GM23248 (cell line): Measurements from ENCODE around the gene CDC16. TPM values are rescaled to one million over a fixed set of nuclear protein-coding genes. Genes with fewer than 3 reads are reported as not detected.
A peak's percentile ranks its signal among the peaks of the same experiment; 100 is the strongest.

ENCODE experiments used
- DNase-seq: peaks from one replicate; pipeline ENCODE4 v3.0.0-alpha.2; 2015
- H2AFZ ChIP-seq: fragments of 200-600 bp; sonication (generic); 2 replicates; pipeline ENCODE4 v1.6.1; 2016; ENCODE audit warnings: antibody characterized with exemption
- H3F3A ChIP-seq: fragments of 200-600 bp; sonication (generic); 2 replicates; pipeline ENCODE4 v1.6.1; 2016; ENCODE audit warnings: mild to moderate bottlenecking, antibody characterized with exemption, mixed run types; ENCODE audit not compliant: insufficient read depth
- H3K27ac ChIP-seq: fragments of 200-600 bp; sonication (generic); 2 replicates; pipeline ENCODE4 v1.5.1; 2016; ENCODE audit warnings: mild to moderate bottlenecking
- H3K27me3 ChIP-seq: fragments of 200-600 bp; sonication (generic); replicated peaks from 2 replicates; pipeline ENCODE4 v1.6.1; 2016; ENCODE audit warnings: mild to moderate bottlenecking; ENCODE audit not compliant: insufficient read depth
- H3K36me3 ChIP-seq: fragments of 200-600 bp; sonication (generic); 2 replicates; pipeline ENCODE4 v1.6.1; 2016; ENCODE audit warnings: low read depth, mild to moderate bottlenecking
- H3K4me1 ChIP-seq: fragments of 200-600 bp; sonication (generic); 2 replicates; pipeline ENCODE4 v1.6.1; 2016; ENCODE audit warnings: mild to moderate bottlenecking; ENCODE audit not compliant: insufficient read depth
- H3K4me2 ChIP-seq: fragments of 200-600 bp; sonication (generic); one replicate; pipeline ENCODE4 v1.6.1; 2016; ENCODE audit warnings: mild to moderate bottlenecking; ENCODE audit not compliant: unreplicated experiment
- H3K4me3 ChIP-seq: fragments of 200-600 bp; sonication (generic); 2 replicates; pipeline ENCODE4 v1.5.1; 2016; ENCODE audit warnings: mild to moderate bottlenecking
- H3K79me2 ChIP-seq: fragments of 200-600 bp; sonication (generic); 2 replicates; pipeline ENCODE4 v1.6.1; 2016; ENCODE audit warnings: mild to moderate bottlenecking; ENCODE audit not compliant: insufficient read depth
- H3K9ac ChIP-seq: fragments of 200-600 bp; sonication (generic); 2 replicates; pipeline ENCODE4 v1.6.1; 2016; ENCODE audit warnings: mild to moderate bottlenecking
- H3K9me2 ChIP-seq: fragments of 200-600 bp; sonication (generic); 2 replicates; pipeline ENCODE4 v1.6.1; 2016; ENCODE audit warnings: mixed run types, mild to moderate bottlenecking, moderate library complexity; ENCODE audit not compliant: insufficient read depth
- H3K9me3 ChIP-seq: fragments of 200-600 bp; sonication (generic); one replicate; pipeline ENCODE4 v1.6.1; 2017; ENCODE audit warnings: low read depth
- H4K20me1 ChIP-seq: fragments of 200-600 bp; sonication (generic); 2 replicates; pipeline ENCODE4 v1.6.0; 2016; ENCODE audit not compliant: insufficient read depth
- EZH2 ChIP-seq: fragments of 200-600 bp; sonication (generic); IDR thresholded peaks from 2 replicates; pipeline ENCODE4 v1.6.1; 2018; ENCODE audit warnings: antibody characterized with exemption, mild to moderate bottlenecking; ENCODE audit not compliant: insufficient read depth, poor library complexity, severe bottlenecking
- EZH2phosphoT487 ChIP-seq: fragments of 200-600 bp; sonication (generic); IDR thresholded peaks from 2 replicates; pipeline ENCODE4 v1.6.1; 2018; ENCODE audit warnings: antibody characterized with exemption, moderate library complexity, mild to moderate bottlenecking, low read depth; ENCODE audit not compliant: insufficient read depth
- WGBS, 2 experiments: methylation state at CpG; one replicate each; pipeline ENCODE4 v1.1.6; 2015 to 2017; ENCODE audit warnings: low lambda C conversion rate in 2 of 2, low coverage in 1 of 2; ENCODE audit errors: missing lambda C conversion rate in 2 of 2; 5-methylcytosine and 5-hydroxymethylcytosine counted together
- in situ Hi-C: fragments of 300-500 bp; cut with MboI; formaldehyde crosslinking; loops from 2 replicates; pipeline ENCODE4 v1.15.0; 2020
- polyA plus RNA-seq: library from polyadenylated mRNA; unstranded; fragments of >200 nt; fragmentation: Nextera tagmentation; extraction: Ambion mirVana; gene quantifications from 2 replicates; pipeline ENCODE4 v1.2.1, GENCODE V29; 2016
- total RNA-seq: library from RNA; depleted of rRNA; stranded (reverse); fragments of >200 nt; shearing (Covaris generic); gene quantifications from 2 replicates; pipeline ENCODE4 v1.2.3, GENCODE V29; 2014

Gene CDC16
- total and polyA plus RNA-seq, 2 experiments from 2014 or later: 60.2 to 80.0 TPM

DNA sequence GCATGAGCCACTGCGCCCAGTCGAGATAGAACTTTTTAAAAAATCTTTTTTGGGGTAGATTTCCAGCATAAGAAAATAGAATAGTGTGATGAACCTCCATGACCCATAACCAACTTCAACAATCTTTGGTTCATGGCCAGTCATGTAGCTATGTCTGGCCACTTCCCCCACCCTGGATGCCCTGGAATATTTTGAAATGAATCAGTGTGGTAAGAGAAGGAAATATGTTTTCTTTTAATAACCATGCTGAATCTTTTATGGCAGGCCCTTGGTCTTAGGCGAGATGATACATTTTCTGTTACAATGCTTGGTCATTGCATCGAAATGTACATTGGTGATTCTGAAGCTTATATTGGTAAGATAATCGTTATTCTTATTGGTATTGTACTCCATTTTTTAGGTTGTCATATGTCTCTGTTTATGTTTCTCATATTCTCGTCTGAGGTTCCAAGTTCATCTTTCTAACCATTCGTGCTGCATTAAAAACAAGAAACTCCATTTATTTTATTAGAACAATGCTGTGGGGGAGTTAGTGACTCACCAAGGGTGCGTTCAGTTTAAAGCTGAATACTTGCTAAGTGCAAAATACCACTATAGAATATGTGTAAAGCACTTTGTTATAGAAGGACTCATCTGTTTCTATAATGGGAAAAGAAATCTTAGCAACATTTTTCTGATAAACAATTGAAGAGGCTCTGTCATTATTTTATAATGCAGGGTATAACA, 30.4 kb downstream of the CDC16 start:
- Histone ChIP-seq H3K4me3 (peak overlapping the region; percentile 2; the same call in 1 of the 2 replicates), H3K9me3 (no peaks in the 10 kb centered on the region), H3K36me3 (peaks cover 71% of the 10 kb centered on the region), H3K9ac (no peak overlapping the region), H4K20me1 (no peaks in the 10 kb centered on the region), H3K27ac (peak overlapping the region; percentile 66), H3F3A (peaks cover 61% of the 10 kb centered on the region), H2AFZ (no peak overlapping the region), H3K27me3 (no peaks in the 10 kb centered on the region), H3K4me1 (peaks cover 26% of the 10 kb centered on the region), H3K79me2 (peaks cover 26% of the 10 kb centered on the region; the same call in 1 of the 2 replicates), H3K9me2 (no peaks in the 10 kb centered on the region), H3K4me2 (peak overlapping the region; percentile 51)
- in situ Hi-C loops: no loop called here
- WGBS, 2 experiments: 60 to 61% methylated on average over 8 of the region's 8 CpGs
- TF ChIP-seq EZH2phosphoT487: no peak
- peak; percentile 81 for DNase-seq

DNA sequence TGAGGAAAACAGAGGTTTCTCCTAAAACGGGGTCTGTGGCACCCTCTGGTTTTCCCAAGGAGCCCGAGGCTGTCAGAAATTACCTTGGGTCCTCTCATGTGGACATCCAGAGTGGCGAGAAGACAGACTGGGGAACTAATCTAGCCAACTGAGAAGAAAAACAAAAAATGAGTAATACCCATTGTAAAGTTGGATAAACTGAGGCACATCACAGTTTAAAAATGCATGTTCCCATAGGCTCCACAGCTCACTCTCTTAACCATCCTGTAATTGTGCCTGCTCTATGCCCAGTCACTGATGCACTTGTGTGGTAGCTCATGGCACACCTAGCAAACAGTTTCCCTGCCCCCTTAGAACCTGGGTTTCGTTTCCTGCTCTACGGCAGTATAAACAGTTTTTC, 31.5 kb downstream of the CDC16 start:
- in situ Hi-C loops: no loop called here
- Histone ChIP-seq H3K27ac (peak overlapping the region; percentile 66), H4K20me1 (no peaks in the 10 kb centered on the region), H3K9me2 (no peaks in the 10 kb centered on the region), H2AFZ (no peak overlapping the region), H3K9me3 (no peaks in the 10 kb centered on the region), H3F3A (peaks cover 49% of the 10 kb centered on the region), H3K79me2 (peaks cover 26% of the 10 kb centered on the region; the same call in 1 of the 2 replicates), H3K4me2 (peak overlapping the region; percentile 11), H3K4me1 (peaks cover 26% of the 10 kb centered on the region), H3K27me3 (no peaks in the 10 kb centered on the region), H3K36me3 (peaks cover 66% of the 10 kb centered on the region), H3K9ac (no peak overlapping the region), H3K4me3 (no peak overlapping the region)
- TF ChIP-seq EZH2phosphoT487 (no peak), EZH2 (no peak)
- WGBS, 2 experiments: 96 to 97% methylated on average over 5 of the region's 5 CpGs
- no peak for DNase-seq

GRCh38 chr13:114268344-114269280, 33.9 kb downstream of the CDC16 start:
- Histone ChIP-seq H3K27ac (no peak overlapping the region), H3K4me1 (peaks cover 26% of the 10 kb centered on the region), H3K36me3 (peaks cover 73% of the 10 kb centered on the region), H3K4me3 (no peak overlapping the region), H3K9ac (no peak overlapping the region), H4K20me1 (no peaks in the 10 kb centered on the region), H3K9me2 (no peaks in the 10 kb centered on the region), H3F3A (peaks cover 29% of the 10 kb centered on the region), H2AFZ (no peak overlapping the region), H3K9me3 (no peaks in the 10 kb centered on the region), H3K27me3 (no peaks in the 10 kb centered on the region), H3K79me2 (peaks cover 32% of the 10 kb centered on the region; the same call in 1 of the 2 replicates), H3K4me2 (no peak overlapping the region)
- DNase-seq: no peak
- TF ChIP-seq EZH2: no peak
- WGBS, 2 experiments: 97 to 99% methylated on average over 6 of the region's 6 CpGs
- in situ Hi-C loops: no loop called here

GRCh38 chr13:114269281-114269770, 34.6 kb downstream of the CDC16 start:
- Histone ChIP-seq H3K27me3 (no peaks in the 10 kb centered on the region), H3K9me3 (no peaks in the 10 kb centered on the region)

More at GRCh38 chr13:114269281-114269770, 34.6 kb downstream of the CDC16 start:
- Histone ChIP-seq H3F3A (peaks cover 26% of the 10 kb centered on the region), H4K20me1 (no peaks in the 10 kb centered on the region), H3K4me3 (no peak overlapping the region), H3K36me3 (peaks cover 71% of the 10 kb centered on the region), H3K9me2 (no peaks in the 10 kb centered on the region), H2AFZ (no peak overlapping the region), H3K9ac (no peak overlapping the region), H3K27ac (no peak overlapping the region), H3K79me2 (peaks cover 32% of the 10 kb centered on the region; the same call in 1 of the 2 replicates), H3K4me1 (peaks cover 20% of the 10 kb centered on the region), H3K4me2 (no peak overlapping the region)
- WGBS, 2 experiments: 85 to 95% methylated on average over 4 of the region's 4 CpGs
- in situ Hi-C loops: no loop called here
- no peak for DNase-seq
- TF ChIP-seq EZH2phosphoT487 (no peak), EZH2 (no peak)
